COLO829 (cell line): ENCODE results near the gene LRMDA.
"Not testable (repeated sequence)": the region's sequence is repeated elsewhere in the genome, so short reads cannot be mapped to it uniquely, and the experiment has no call there.

Experiments used
- DNase-seq: peaks from one replicate; pipeline ENCODE4 v3.0.0; 2012; ENCODE audit warnings: low spot score

The LRMDA gene

GRCh38 chr10:75746356-75746755 is 314.9 kb downstream of the LRMDA start:
- no peak for DNase-seq

- not testable (repeated sequence) for DNase-seq
These were observed 318.9 kb downstream of the LRMDA start for GRCh38 chr10:75750093-75750875.

GRCh38 chr10:75751232-75751631 is 319.8 kb downstream of the LRMDA start:
- DNase-seq, result no peak

- no peak for DNase-seq
These were observed 322.2 kb downstream of the LRMDA start for GRCh38 chr10:75753621-75754020.

GRCh38 chr10:75754096-75754831 is 322.8 kb downstream of the LRMDA start:
- no peak for DNase-seq

GRCh38 chr10:75755528-75755927 is 324.1 kb downstream of the LRMDA start:
- no peak for DNase-seq

- no peak for DNase-seq
These were observed 329.9 kb downstream of the LRMDA start for GRCh38 chr10:75761289-75761688.

- no peak for DNase-seq
These were observed 331.0 kb downstream of the LRMDA start for GRCh38 chr10:75762431-75762802.

GRCh38 chr10:75763652-75764051 is 332.2 kb downstream of the LRMDA start:
- DNase-seq, result no peak

GRCh38 chr10:75764974-75765788 is 333.8 kb downstream of the LRMDA start:
- DNase-seq, result no peak

- DNase-seq, result no peak
These were observed 334.3 kb downstream of the LRMDA start for GRCh38 chr10:75765789-75766096.

GRCh38 chr10:75766106-75766505 is 334.7 kb downstream of the LRMDA start:
- DNase-seq, result no peak

- DNase-seq, result not testable (repeated sequence)
These were observed 335.3 kb downstream of the LRMDA start for GRCh38 chr10:75766752-75767151.

GRCh38 chr10:75770626-75771081 is 339.2 kb downstream of the LRMDA start:
- no peak for DNase-seq

- DNase-seq, result no peak
These were observed 340.2 kb downstream of the LRMDA start for GRCh38 chr10:75771606-75772005.

- DNase-seq, result peak; percentile 4
These were observed 340.9 kb downstream of the LRMDA start for GRCh38 chr10:75772153-75772887.

- DNase-seq, result no peak
These were observed 341.9 kb downstream of the LRMDA start for GRCh38 chr10:75773231-75773780.

- no peak for DNase-seq
These were observed 342.7 kb downstream of the LRMDA start for GRCh38 chr10:75773813-75774782.

- DNase-seq, result peak; percentile 20
These were observed 343.5 kb downstream of the LRMDA start for GRCh38 chr10:75774783-75775490.
